GM12878 (cell line): Measurements from ENCODE around the gene NAALADL2. TPM values are rescaled to one million over a fixed set of nuclear protein-coding genes. Genes with fewer than 3 reads are reported as not detected.

ENCODE experiments used
- ATAC-seq: fragments of 200-7000 bp; cut with Tn5 transposase; 3 replicates; pipeline ENCODE4 v1.9.1; 2020; ENCODE audit warnings: mild to moderate bottlenecking, moderate library complexity
- BruUV-seq: library from RNA; stranded (reverse); fragments of 400-500 nt; replicated peaks from 2 replicates; lab custom pipeline; 2021; lab: Mats Ljungman, UMichigan
- CTCF ChIA-PET: fragments of 300-600 bp; sonication (Branson Sonifier 250); formaldehyde crosslinking; extraction: SDS; loops from one replicate; lab custom pipeline; 2021; ENCODE audit warnings: inconsistent platforms; lab: Yijun Ruan, JAX
- POLR2A ChIA-PET: fragments of 350-600 bp; formaldehyde crosslinking; extraction: SDS; loops from one replicate; lab custom pipeline; 2021; ENCODE audit warnings: inconsistent platforms; lab: Charles Lee
- RAD21 ChIA-PET: fragments of 300-600 bp; sonication (Branson Sonifier 250); formaldehyde crosslinking; loops from one replicate; lab custom pipeline; 2023; ENCODE audit warnings: antibody characterized with exemption; ENCODE audit not compliant: unreplicated experiment; lab: Charles Lee
- SMC1A ChIA-PET: fragments of 300-600 bp; sonication (Branson Sonifier 250); formaldehyde crosslinking; loops from one replicate; lab custom pipeline; 2023; ENCODE audit not compliant: unreplicated experiment, uncharacterized antibody; lab: Charles Lee
- DNase-seq: peaks from one replicate; pipeline ENCODE4 v3.0.0-alpha.2; 2011; ENCODE audit warnings: low read depth, low spot score
- FAIRE-seq: peaks from 3 replicates; lab custom pipeline; 2011; peaks lifted over from hg19 to GRCh38; lab: Jason Lieb, UNC
- H2AFZ ChIP-seq: 2 replicates; pipeline ENCODE4 v1.6.0; 2011; ENCODE audit warnings: low read depth, low read length, control low read depth; ENCODE audit not compliant: control insufficient read depth
- H3K27ac ChIP-seq: 2 replicates; pipeline ENCODE4 v1.5.1; 2011; ENCODE audit warnings: control low read depth; ENCODE audit not compliant: control insufficient read depth, insufficient read depth
- H3K27me3 ChIP-seq, 2 experiments: replicated peaks in 1 of 2; 2 replicates each; pipeline versions ENCODE4 v1.6.0 to v1.6.1; 2011; ENCODE audit warnings: low read length in 1 of 2; ENCODE audit not compliant: control insufficient read depth in 2 of 2, insufficient read depth in 2 of 2
- H3K36me3 ChIP-seq, 2 experiments: 2 replicates each; pipeline ENCODE4 v1.5.1; 2011; ENCODE audit warnings: low read length in 1 of 2; ENCODE audit not compliant: control insufficient read depth in 2 of 2, insufficient read depth in 2 of 2
- H3K4me1 ChIP-seq: 2 replicates; pipeline ENCODE4 v1.6.1; 2011; ENCODE audit warnings: mild to moderate bottlenecking, low read length, moderate library complexity, mixed read lengths; ENCODE audit not compliant: control insufficient read depth, insufficient read depth
- H3K4me2 ChIP-seq: 2 replicates; pipeline ENCODE4 v1.6.0; 2011; ENCODE audit warnings: control low read depth; ENCODE audit not compliant: control insufficient read depth, insufficient read depth
- H3K4me3 ChIP-seq: fragments of 200-600 bp; sonication (generic); 2 replicates; pipeline ENCODE4 v1.5.1; 2016
- H3K79me2 ChIP-seq: 2 replicates; pipeline ENCODE4 v1.6.0; 2011; ENCODE audit warnings: low read length; ENCODE audit not compliant: control insufficient read depth, insufficient read depth
- H3K9ac ChIP-seq: 2 replicates; pipeline ENCODE4 v1.8.0; 2011; ENCODE audit warnings: low read length, control low read depth, mixed read lengths; ENCODE audit not compliant: control insufficient read depth, insufficient read depth
- H3K9me3 ChIP-seq: replicated peaks from 3 replicates; pipeline ENCODE4 v1.5.1; 2011; ENCODE audit warnings: mild to moderate bottlenecking, low read length; ENCODE audit not compliant: control insufficient read depth, insufficient read depth
- H4K20me1 ChIP-seq: 2 replicates; pipeline ENCODE4 v1.6.0; 2011; ENCODE audit not compliant: control insufficient read depth, insufficient read depth
- CBFB ChIP-seq: IDR thresholded peaks from 2 replicates; pipeline ENCODE4 v1.6.1; 2016; ENCODE audit warnings: antibody characterized with exemption, low read depth
- CBX5 ChIP-seq: sonication (generic); IDR thresholded peaks from 2 replicates; pipeline ENCODE4 v1.6.1; 2016; ENCODE audit warnings: low read depth, moderate library complexity, mild to moderate bottlenecking, inconsistent platforms
- FOXK2 ChIP-seq: fragments of 450-650 bp; IDR thresholded peaks from 2 replicates; pipeline ENCODE4 v1.6.1; 2017; ENCODE audit warnings: mild to moderate bottlenecking, moderate library complexity
- RCOR1 ChIP-seq: conservative IDR thresholded peaks from 2 replicates; pipeline ENCODE4 v1.6.1; 2012; ENCODE audit warnings: low read depth, low read length, improper control_type of control experiment
- SIX5 ChIP-seq: IDR thresholded peaks from 2 replicates; pipeline ENCODE4 v1.6.1; 2011; ENCODE audit warnings: mild to moderate bottlenecking, low read depth, low read length, moderate library complexity; ENCODE audit not compliant: severe bottlenecking
- STAT3 ChIP-seq: IDR thresholded peaks from 2 replicates; pipeline ENCODE4 v1.6.1; 2011; ENCODE audit warnings: low read depth, low read length, improper control_type of control experiment
- SUPT20H ChIP-seq: IDR thresholded peaks from 2 replicates; pipeline ENCODE4 v1.6.1; 2011; ENCODE audit warnings: low read depth, mild to moderate bottlenecking, low read length, moderate library complexity, borderline replicate concordance; ENCODE audit not compliant: control insufficient read depth
- TCF7 ChIP-seq: IDR thresholded peaks from 2 replicates; pipeline ENCODE4 v1.6.1; 2014; ENCODE audit warnings: antibody characterized with exemption, borderline replicate concordance
- ZBED1 ChIP-seq: IDR thresholded peaks from 2 replicates; pipeline ENCODE4 v1.6.1; 2016; ENCODE audit warnings: borderline replicate concordance
- ZBTB33 ChIP-seq: fragments of 450-650 bp; IDR thresholded peaks from 2 replicates; pipeline ENCODE4 v1.6.1; 2017; ENCODE audit warnings: mild to moderate bottlenecking
- ZNF24 ChIP-seq: fragments of 450-650 bp; IDR thresholded peaks from 2 replicates; pipeline ENCODE4 v1.6.1; 2017; ENCODE audit warnings: antibody characterized with exemption, mild to moderate bottlenecking
- WGBS: methylation state at CpG from one replicate; pipeline ENCODE4 v1.1.6; 2016; ENCODE audit warnings: low lambda C conversion rate; ENCODE audit not compliant: insufficient replicate concordance, insufficient coverage; ENCODE audit errors: missing lambda C conversion rate; 5-methylcytosine and 5-hydroxymethylcytosine counted together
- in situ Hi-C: fragments of 300-500 bp; cut with MboI; formaldehyde crosslinking; loops from 9 replicates; pipeline ENCODE4 v1.14.3; 2018; ENCODE audit warnings: mixed read lengths
- intact Hi-C: fragments of 100-400 bp; cut with micrococcal nuclease; formaldehyde crosslinking; loops from one replicate; pipeline ENCODE4 v1.14.2; 2022; ENCODE audit not compliant: unreplicated experiment
- polyA plus RNA-seq, 11 experiments: library from polyadenylated mRNA; depleted of rRNA in 4 of 11; unstranded in 6 of 11; stranded (reverse) in 5 of 11; fragments of >200 nt; fragmentation: Nextera tagmentation in 4 of 11; fragmentation: Illumina TruSeq in 1 of 11; extraction: Ambion mirVana in 4 of 11; extraction: Trizol in 1 of 11; gene quantifications; 1 replicate in 1 of 11; 2 replicates in 10 of 11; pipeline versions ENCODE4 v1.2.1 to v1.2.3, GENCODE V29; 2011 to 2016; ENCODE audit warnings: inconsistent platforms in 2 of 11, missing spikeins in 2 of 11, low read depth in 1 of 11
- total RNA-seq, 4 experiments: library from RNA; depleted of rRNA in 3 of 4; stranded (reverse); fragments of >200 nt in 3 of 4; fragmentation: Illumina TruSeq in 1 of 4; extraction: Trizol in 1 of 4; gene quantifications; 2 replicates each; pipeline versions ENCODE4 v1.2.1 to v1.2.3, GENCODE V29; 2013 to 2021
- TF ChIP-seq, protein P1 (sequence below): fragments of 450-650 bp; IDR thresholded peaks from 2 replicates; pipeline ENCODE4 v1.6.1; 2017; ENCODE audit warnings: antibody characterized with exemption, mild to moderate bottlenecking, moderate library complexity
- TF ChIP-seq, protein P2 (sequence below): fragments of 450-650 bp; IDR thresholded peaks from 2 replicates; pipeline ENCODE4 v1.6.1; 2016; ENCODE audit warnings: mild to moderate bottlenecking

NAALADL2 gene
- total and polyA plus RNA-seq, 10 of the 15 experiments (the other 5 are each of a cell fraction or from before 2014, with no cell fraction given) = 0.06 to 10.8 (median 0.46) TPM

DNA sequence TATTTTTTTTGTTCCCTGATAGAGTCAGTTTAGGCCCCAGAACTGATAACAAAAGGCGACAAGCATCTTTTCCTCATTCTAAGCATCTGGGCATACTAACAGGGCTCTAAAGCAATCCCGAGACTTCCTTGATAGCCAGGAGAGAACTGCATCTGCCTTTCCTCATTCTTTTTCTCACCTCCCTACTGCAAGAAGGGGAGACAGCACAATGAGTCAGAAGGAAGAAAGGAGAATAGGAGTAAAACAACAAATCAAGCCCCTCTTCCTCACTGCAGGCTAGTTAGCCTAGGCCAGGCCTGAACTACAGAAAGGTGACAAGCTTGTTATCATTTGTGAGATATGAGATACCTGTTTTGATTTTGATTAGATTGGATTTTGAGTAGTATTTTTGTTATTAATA is 97.9 kb downstream of the NAALADL2 start:
- TF ChIP-seq SUPT20H (no peak), ZBED1 (no peak), SIX5 (no peak), CBFB (no peak), ZNF24 (no peak), STAT3 (no peak), FOXK2 (no peak), TCF7 (no peak)
- intact Hi-C loops (no loop called here), in situ Hi-C loops (no loop called here)
- ATAC-seq (no peak), FAIRE-seq (no peak), DNase-seq (no peak)
- H3K27ac ChIP-seq = no peak overlapping the region
- H3K79me2 ChIP-seq = no peaks in the 10 kb centered on the region
- H3K27me3 ChIP-seq = no peaks in the 10 kb centered on the region
- 8% methylated on average over 2 of the region's 2 CpGs for WGBS
- H3K36me3 ChIP-seq = no peaks in the 10 kb centered on the region
- no TSS peak for BruUV-seq
- no peak overlapping the region for H3K4me2 ChIP-seq
- no peak overlapping the region for H3K9ac ChIP-seq
- H3K4me3 ChIP-seq = no peak overlapping the region
- ChIA-PET CTCF (no interaction called here), POLR2A (no interaction called here), SMC1A (no interaction called here), RAD21 (no interaction called here)
- no peaks in the 10 kb centered on the region for H4K20me1 ChIP-seq
- no peaks in the 10 kb centered on the region for H3K9me3 ChIP-seq
- H3K4me1 ChIP-seq = no peaks in the 10 kb centered on the region
- H2AFZ ChIP-seq = no peak overlapping the region

- Histone ChIP-seq H3K4me2 (no peak overlapping the region), H3K36me3 (no peaks in the 10 kb centered on the region), H3K4me3 (no peak overlapping the region), H3K9me3 (no peaks in the 10 kb centered on the region), H4K20me1 (no peaks in the 10 kb centered on the region), H3K27me3 (no peaks in the 10 kb centered on the region), H2AFZ (no peak overlapping the region), H3K27ac (no peak overlapping the region), H3K79me2 (no peaks in the 10 kb centered on the region), H3K4me1 (no peaks in the 10 kb centered on the region), H3K9ac (no peak overlapping the region)
- intact Hi-C loops = no loop called here
- POLR2A ChIA-PET = no interaction called here
- CTCF ChIA-PET = interaction anchor here (0.6 kb wide), 1 partner anchor 1474 kb away, joined by 3 read pairs; no protein-coding TSS in a partner anchor
- TF ChIP-seq ZBTB33 (no peak), RCOR1 (no peak), CBX5 (no peak)
- TF ChIP-seq, protein P1, sequence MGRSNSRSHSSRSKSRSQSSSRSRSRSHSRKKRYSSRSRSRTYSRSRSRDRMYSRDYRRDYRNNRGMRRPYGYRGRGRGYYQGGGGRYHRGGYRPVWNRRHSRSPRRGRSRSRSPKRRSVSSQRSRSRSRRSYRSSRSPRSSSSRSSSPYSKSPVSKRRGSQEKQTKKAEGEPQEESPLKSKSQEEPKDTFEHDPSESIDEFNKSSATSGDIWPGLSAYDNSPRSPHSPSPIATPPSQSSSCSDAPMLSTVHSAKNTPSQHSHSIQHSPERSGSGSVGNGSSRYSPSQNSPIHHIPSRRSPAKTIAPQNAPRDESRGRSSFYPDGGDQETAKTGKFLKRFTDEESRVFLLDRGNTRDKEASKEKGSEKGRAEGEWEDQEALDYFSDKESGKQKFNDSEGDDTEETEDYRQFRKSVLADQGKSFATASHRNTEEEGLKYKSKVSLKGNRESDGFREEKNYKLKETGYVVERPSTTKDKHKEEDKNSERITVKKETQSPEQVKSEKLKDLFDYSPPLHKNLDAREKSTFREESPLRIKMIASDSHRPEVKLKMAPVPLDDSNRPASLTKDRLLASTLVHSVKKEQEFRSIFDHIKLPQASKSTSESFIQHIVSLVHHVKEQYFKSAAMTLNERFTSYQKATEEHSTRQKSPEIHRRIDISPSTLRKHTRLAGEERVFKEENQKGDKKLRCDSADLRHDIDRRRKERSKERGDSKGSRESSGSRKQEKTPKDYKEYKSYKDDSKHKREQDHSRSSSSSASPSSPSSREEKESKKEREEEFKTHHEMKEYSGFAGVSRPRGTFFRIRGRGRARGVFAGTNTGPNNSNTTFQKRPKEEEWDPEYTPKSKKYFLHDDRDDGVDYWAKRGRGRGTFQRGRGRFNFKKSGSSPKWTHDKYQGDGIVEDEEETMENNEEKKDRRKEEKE = no peak
- TF ChIP-seq, protein P2, sequence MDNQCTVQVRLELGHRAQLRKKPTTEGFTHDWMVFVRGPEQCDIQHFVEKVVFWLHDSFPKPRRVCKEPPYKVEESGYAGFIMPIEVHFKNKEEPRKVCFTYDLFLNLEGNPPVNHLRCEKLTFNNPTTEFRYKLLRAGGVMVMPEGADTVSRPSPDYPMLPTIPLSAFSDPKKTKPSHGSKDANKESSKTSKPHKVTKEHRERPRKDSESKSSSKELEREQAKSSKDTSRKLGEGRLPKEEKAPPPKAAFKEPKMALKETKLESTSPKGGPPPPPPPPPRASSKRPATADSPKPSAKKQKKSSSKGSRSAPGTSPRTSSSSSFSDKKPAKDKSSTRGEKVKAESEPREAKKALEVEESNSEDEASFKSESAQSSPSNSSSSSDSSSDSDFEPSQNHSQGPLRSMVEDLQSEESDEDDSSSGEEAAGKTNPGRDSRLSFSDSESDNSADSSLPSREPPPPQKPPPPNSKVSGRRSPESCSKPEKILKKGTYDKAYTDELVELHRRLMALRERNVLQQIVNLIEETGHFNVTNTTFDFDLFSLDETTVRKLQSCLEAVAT = no peak
- ATAC-seq (no peak), FAIRE-seq (no peak), DNase-seq (no peak)
- in situ Hi-C loops = no loop called here
- BruUV-seq = no TSS peak
- SMC1A ChIA-PET = interaction anchor here (0.8 kb wide), 1 partner anchor 42 kb away, joined by 3 read pairs; no protein-coding TSS in a partner anchor
- RAD21 ChIA-PET = no interaction called here
Measured at GRCh38 chr3:174957551-174958001, 98.4 kb downstream of the NAALADL2 start.
